Endodermal cell (in vitro differentiated cells): ENCODE data around the gene DDHD1. TPM values are rescaled to one million over a fixed set of nuclear protein-coding genes. Genes with fewer than 3 reads are reported as not detected.

Experiments used
- DNase-seq: peaks from one replicate; pipeline ENCODE4 v3.0.0-alpha.2; 2017
- H3K27ac ChIP-seq: 2 replicates; pipeline ENCODE4 v1.5.1; 2013; ENCODE audit warnings: mild to moderate bottlenecking, low read depth, low read length, moderate library complexity
- H3K27me3 ChIP-seq: 2 replicates; pipeline ENCODE4 v1.6.1; 2013; ENCODE audit warnings: mild to moderate bottlenecking, low read length, moderate library complexity; ENCODE audit not compliant: insufficient read depth, control insufficient read depth, poor library complexity, severe bottlenecking
- H3K36me3 ChIP-seq: 2 replicates; pipeline ENCODE4 v1.7.0; 2013; ENCODE audit warnings: mild to moderate bottlenecking, low read length, moderate library complexity; ENCODE audit not compliant: control insufficient read depth, insufficient read depth
- H3K4me1 ChIP-seq: one replicate; pipeline ENCODE4 v1.7.0; 2013; ENCODE audit warnings: low read length; ENCODE audit not compliant: control insufficient read depth, insufficient read depth
- H3K4me3 ChIP-seq: 2 replicates; pipeline ENCODE4 v1.5.1; 2013; ENCODE audit warnings: mild to moderate bottlenecking, low read length, moderate library complexity
- H3K9ac ChIP-seq: 2 replicates; pipeline ENCODE4 v1.6.1; 2013; ENCODE audit warnings: mild to moderate bottlenecking, low read length, moderate library complexity; ENCODE audit not compliant: poor library complexity, severe bottlenecking; ENCODE audit errors: extremely low read depth
- H3K9me3 ChIP-seq: 2 replicates; pipeline ENCODE4 v1.6.1; 2013; ENCODE audit warnings: mild to moderate bottlenecking, low read length, moderate library complexity; ENCODE audit not compliant: control insufficient read depth
- H3K27ac Mint-ChIP-seq: 2 replicates; pipeline ENCODE4 v1.8.0; 2020; ENCODE audit warnings: mixed read lengths
- H3K27me3 Mint-ChIP-seq: 2 replicates; pipeline ENCODE4 v1.8.0; 2021; ENCODE audit warnings: mild to moderate bottlenecking, mixed read lengths; ENCODE audit not compliant: insufficient read depth
- H3K36me3 Mint-ChIP-seq: 2 replicates; pipeline ENCODE4 v1.8.0; 2020; ENCODE audit warnings: low read depth, mixed read lengths
- H3K4me1 Mint-ChIP-seq: 2 replicates; pipeline ENCODE4 v1.8.0; 2020; ENCODE audit warnings: mixed read lengths
- H3K4me3 Mint-ChIP-seq: 2 replicates; pipeline ENCODE4 v1.8.0; 2020; ENCODE audit warnings: mild to moderate bottlenecking, moderate library complexity, mixed read lengths
- H3K9me3 Mint-ChIP-seq: 2 replicates; pipeline ENCODE4 v1.8.0; 2020; ENCODE audit warnings: mild to moderate bottlenecking, mixed read lengths
- CTCF ChIP-seq: fragments of 200-600 bp; sonication (generic); conservative IDR thresholded peaks from 2 replicates; pipeline ENCODE4 v1.5.0; 2021; ENCODE audit warnings: antibody characterized with exemption, mild to moderate bottlenecking
- WGBS, 2 experiments: methylation state at CpG; one replicate each; pipeline versions ENCODE4 v1.1.5 to v1.1.7; 2013; ENCODE audit warnings: missing lambda C conversion rate in 2 of 2, mixed read lengths in 1 of 2; ENCODE audit not compliant: insufficient coverage in 1 of 2, insufficient read length in 1 of 2; 5-methylcytosine and 5-hydroxymethylcytosine counted together
- total RNA-seq, 2 donors: library from RNA; stranded (reverse); fragmentation: NEBNext Ultra II Directional in 1 of 2; extraction: Animal tissue kit (Norgen Biotek cat#: 25700) in 1 of 2; gene quantifications; 2 replicates in 1 of 2; 3 replicates in 1 of 2; pipeline ENCODE4 v1.2.1, GENCODE V29; 2021

The DDHD1 gene
- total RNA-seq, 2 donors from 2014 or later = 26.2 to 27.1 TPM

GRCh38 chr14:53174918-53175317 is 21.8 kb upstream of the DDHD1 start:
- TF ChIP-seq CTCF = no peak
- no peak overlapping the region for H3K4me3 Mint-ChIP-seq
- H3K4me1 Mint-ChIP-seq = peaks cover 14% of the 10 kb centered on the region
- WGBS, 2 experiments = 85% methylated on average over 4 of the region's 4 CpGs; no CpG with 5 or more reads in 1 of the 2 experiments
- H3K9me3 Mint-ChIP-seq = no peaks in the 10 kb centered on the region
- DNase-seq = no peak
- Histone ChIP-seq H3K36me3 (no peaks in the 10 kb centered on the region), H3K4me1 (peaks cover 8% of the 10 kb centered on the region), H3K27me3 (no peaks in the 10 kb centered on the region), H3K27ac (no peak overlapping the region), H3K9me3 (no peaks in the 10 kb centered on the region), H3K9ac (no peak overlapping the region), H3K4me3 (no peak overlapping the region)
- H3K27ac Mint-ChIP-seq = no peak overlapping the region
- H3K27me3 Mint-ChIP-seq = no peaks in the 10 kb centered on the region
- H3K36me3 Mint-ChIP-seq = no peaks in the 10 kb centered on the region

- H3K4me3 Mint-ChIP-seq = no peak overlapping the region
- Histone ChIP-seq H3K4me3 (no peak overlapping the region), H3K36me3 (no peaks in the 10 kb centered on the region), H3K27me3 (no peaks in the 10 kb centered on the region), H3K9me3 (peaks cover 7% of the 10 kb centered on the region), H3K27ac (no peak overlapping the region), H3K9ac (no peak overlapping the region), H3K4me1 (no peaks in the 10 kb centered on the region)
- H3K27ac Mint-ChIP-seq = no peak overlapping the region
- H3K36me3 Mint-ChIP-seq = no peaks in the 10 kb centered on the region
- no peaks in the 10 kb centered on the region for H3K27me3 Mint-ChIP-seq
- DNase-seq = no peak
- no peaks in the 10 kb centered on the region for H3K4me1 Mint-ChIP-seq
- no peaks in the 10 kb centered on the region for H3K9me3 Mint-ChIP-seq
- TF ChIP-seq CTCF = no peak
- WGBS, 2 experiments = 95 to 96% methylated on average over 9 of the region's 9 CpGs
Measured at GRCh38 chr14:53168786-53169185, 15.7 kb upstream of the DDHD1 start.

- no peaks in the 10 kb centered on the region for H3K4me1 Mint-ChIP-seq
- H3K4me3 ChIP-seq = no peak overlapping the region
- H3K4me3 Mint-ChIP-seq = no peak overlapping the region
- H3K27me3 ChIP-seq = no peaks in the 10 kb centered on the region
- H3K9ac ChIP-seq = no peak overlapping the region
- no peaks in the 10 kb centered on the region for H3K36me3 ChIP-seq
- 66 to 89% methylated on average over 2 to 4 of the region's 4 CpGs for WGBS, 2 experiments
- H3K27ac Mint-ChIP-seq = no peak overlapping the region
- H3K27me3 Mint-ChIP-seq = no peaks in the 10 kb centered on the region
- no peak for TF ChIP-seq CTCF
- no peak for DNase-seq
- H3K9me3 Mint-ChIP-seq = no peaks in the 10 kb centered on the region
- H3K36me3 Mint-ChIP-seq = no peaks in the 10 kb centered on the region
- H3K4me1 ChIP-seq = no peaks in the 10 kb centered on the region
- peaks cover 7% of the 10 kb centered on the region for H3K9me3 ChIP-seq
- no peak overlapping the region for H3K27ac ChIP-seq
Measured at GRCh38 chr14:53167602-53168328, 14.6 kb upstream of the DDHD1 start.
